Measurements from ENCODE around the gene PLTP. TPM values are rescaled to one million over a fixed set of nuclear protein-coding genes. Genes with fewer than 3 reads are reported as not detected.

Gene PLTP
- total and polyA plus RNA-seq, 2 experiments from 2014 or later = 22.6 to 25.7 TPM

DNA sequence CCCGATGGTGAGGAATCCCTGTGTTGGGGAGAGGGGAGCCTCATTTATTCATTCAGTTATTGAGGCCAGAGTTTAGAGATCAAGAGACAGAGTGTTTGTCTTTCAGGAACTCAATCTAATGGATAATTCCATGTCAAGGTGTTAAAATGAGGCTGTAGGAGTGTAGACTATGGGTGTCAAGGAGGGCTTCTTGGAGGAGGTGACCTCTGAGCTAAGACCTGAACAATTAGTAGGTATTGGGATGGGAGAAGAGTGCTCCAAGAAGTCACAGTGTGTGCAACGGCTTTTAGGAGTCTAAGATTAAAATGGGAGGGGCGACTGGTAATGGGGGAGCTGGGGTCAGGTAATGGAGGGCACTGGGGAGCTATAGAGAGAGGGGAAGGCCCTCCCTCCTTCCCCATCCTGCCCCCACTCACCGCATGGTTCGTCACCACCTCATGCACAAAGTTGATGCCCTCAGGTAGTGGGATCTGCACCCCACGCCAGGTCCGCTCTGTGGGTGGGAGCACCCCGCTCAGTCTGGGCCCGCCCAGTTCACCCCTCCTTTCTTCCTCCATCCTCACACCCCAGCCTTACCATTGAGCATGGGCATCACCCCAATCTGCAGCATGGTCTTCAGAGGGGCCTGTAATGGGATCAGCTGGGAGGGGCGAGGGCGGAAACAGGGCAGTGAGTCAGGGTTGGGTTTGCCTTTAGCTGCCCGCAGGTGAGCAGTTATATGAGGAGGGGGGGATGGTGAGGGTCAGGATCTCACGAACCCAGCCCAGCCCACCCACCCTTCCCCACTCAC lies 12.7 kb downstream of the PLTP start:
- Histone ChIP-seq H3K79me2 (ENCODE audit: insufficient read depth) (0 out of 2 replicates have a peak, but pooled peaks cover 2% of the 10 kb centered on the region), H2AFZ (no peak overlapping the region), H3K27ac (no peak overlapping the region), H3K9me3 (ENCODE audit: low read depth) (no peaks in the 10 kb centered on the region), H3K4me3 (no peak overlapping the region), H3K4me2 (ENCODE audit: unreplicated experiment) (no peak overlapping the region), H3K9ac (no peak overlapping the region), H3K36me3 (ENCODE audit: low read depth) (peaks cover 14% of the 10 kb centered on the region; the same call in 1 of the 2 replicates), H3K9me2 (ENCODE audit: insufficient read depth) (no peaks in the 10 kb centered on the region), H3K4me1 (ENCODE audit: insufficient read depth) (no peaks in the 10 kb centered on the region), H3F3A (ENCODE audit: insufficient read depth) (no peaks in the 10 kb centered on the region), H4K20me1 (ENCODE audit: insufficient read depth) (no peaks in the 10 kb centered on the region), H3K27me3 (replicated peaks; ENCODE audit: insufficient read depth) (no peaks in the 10 kb centered on the region)
- WGBS, 2 experiments (ENCODE audit: low coverage in 1 of 2, low lambda C conversion rate in 2 of 2, missing lambda C conversion rate in 2 of 2) = 81 to 88% methylated on average over 9 to 13 of the region's 13 CpGs
- TF ChIP-seq EZH2 (IDR thresholded peaks at IDR 0.05; ENCODE audit: insufficient read depth, poor library complexity, severe bottlenecking) = no peak
- TF ChIP-seq EZH2phosphoT487 (IDR thresholded peaks at IDR 0.05; ENCODE audit: insufficient read depth, low read depth) = no peak
- in situ Hi-C loops (cut with MboI) = no loop called here
- DNase-seq = no peak

DNA sequence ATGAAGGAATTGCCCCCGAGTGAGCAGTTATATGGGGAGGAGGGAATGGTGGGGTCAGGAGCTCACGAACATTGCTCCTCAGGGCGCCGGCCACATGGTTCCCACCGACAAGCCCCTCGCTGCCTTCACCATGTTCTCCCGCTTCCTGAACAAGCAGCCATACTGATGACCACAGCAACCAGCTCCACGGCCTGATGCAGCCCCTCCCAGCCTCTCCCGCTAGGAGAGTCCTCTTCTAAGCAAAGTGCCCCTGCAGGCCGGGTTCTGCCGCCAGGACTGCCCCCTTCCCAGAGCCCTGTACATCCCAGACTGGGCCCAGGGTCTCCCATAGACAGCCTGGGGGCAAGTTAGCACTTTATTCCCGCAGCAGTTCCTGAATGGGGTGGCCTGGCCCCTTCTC lies 13.7 kb downstream of the PLTP start:
- no peak overlapping the region for H3K4me3 ChIP-seq
- DNase-seq = no peak
- H2AFZ ChIP-seq = no peak overlapping the region
- H3K4me2 ChIP-seq (ENCODE audit: unreplicated experiment) = no peak overlapping the region
- no peak overlapping the region for H3K27ac ChIP-seq
- no peaks in the 10 kb centered on the region for H3K27me3 ChIP-seq (replicated peaks; ENCODE audit: insufficient read depth)
- H4K20me1 ChIP-seq (ENCODE audit: insufficient read depth) = no peaks in the 10 kb centered on the region
- H3K4me1 ChIP-seq (ENCODE audit: insufficient read depth) = no peaks in the 10 kb centered on the region
- in situ Hi-C loops (cut with MboI) = no loop called here
- WGBS, 2 experiments (ENCODE audit: low coverage in 1 of 2, low lambda C conversion rate in 2 of 2, missing lambda C conversion rate in 2 of 2) = 85 to 87% methylated on average over 10 to 12 of the region's 12 CpGs
- H3K9me2 ChIP-seq (ENCODE audit: insufficient read depth) = no peaks in the 10 kb centered on the region
- H3K9ac ChIP-seq = no peak overlapping the region
- H3K79me2 ChIP-seq (ENCODE audit: insufficient read depth) = 0 out of 2 replicates have a peak, but pooled peaks cover 4% of the 10 kb centered on the region
- H3K36me3 ChIP-seq (ENCODE audit: low read depth) = peaks cover 14% of the 10 kb centered on the region; the same call in 1 of the 2 replicates
- no peaks in the 10 kb centered on the region for H3F3A ChIP-seq (ENCODE audit: insufficient read depth)
- TF ChIP-seq EZH2phosphoT487 (IDR thresholded peaks at IDR 0.05; ENCODE audit: insufficient read depth, low read depth) (no peak), EZH2 (IDR thresholded peaks at IDR 0.05; ENCODE audit: insufficient read depth, poor library complexity, severe bottlenecking) (no peak)
- no peaks in the 10 kb centered on the region for H3K9me3 ChIP-seq (ENCODE audit: low read depth)

DNA sequence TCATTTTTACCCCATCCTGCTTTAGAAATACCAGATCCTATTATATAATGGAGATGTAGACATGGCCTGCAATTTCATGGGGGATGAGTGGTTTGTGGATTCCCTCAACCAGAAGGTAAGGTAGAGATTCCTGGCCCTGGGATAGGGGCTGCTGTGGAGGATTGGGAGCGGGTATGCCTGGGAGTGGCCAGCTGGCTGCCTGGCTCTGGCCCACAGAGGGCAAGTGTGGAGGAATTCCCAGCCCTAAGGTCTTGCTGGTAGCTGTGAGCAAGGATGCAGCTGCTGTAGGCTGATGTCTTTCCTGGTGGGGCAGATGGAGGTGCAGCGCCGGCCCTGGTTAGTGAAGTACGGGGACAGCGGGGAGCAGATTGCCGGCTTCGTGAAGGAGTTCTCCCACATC lies 14.3 kb downstream of the PLTP start:
- Histone ChIP-seq H3K27ac (no peak overlapping the region), H4K20me1 (ENCODE audit: insufficient read depth) (no peaks in the 10 kb centered on the region), H3K9me2 (ENCODE audit: insufficient read depth) (no peaks in the 10 kb centered on the region), H3K9me3 (ENCODE audit: low read depth) (no peaks in the 10 kb centered on the region), H2AFZ (no peak overlapping the region), H3K36me3 (ENCODE audit: low read depth) (peaks cover 14% of the 10 kb centered on the region; the same call in 1 of the 2 replicates), H3K4me3 (no peak overlapping the region), H3K4me2 (ENCODE audit: unreplicated experiment) (no peak overlapping the region), H3K27me3 (replicated peaks; ENCODE audit: insufficient read depth) (no peaks in the 10 kb centered on the region), H3F3A (ENCODE audit: insufficient read depth) (no peaks in the 10 kb centered on the region), H3K4me1 (ENCODE audit: insufficient read depth) (no peaks in the 10 kb centered on the region), H3K79me2 (ENCODE audit: insufficient read depth) (peaks cover 9% of the 10 kb centered on the region; the same call in 1 of the 2 replicates), H3K9ac (no peak overlapping the region)
- in situ Hi-C loops (cut with MboI) = no loop called here
- no peak for TF ChIP-seq EZH2 (IDR thresholded peaks at IDR 0.05; ENCODE audit: insufficient read depth, poor library complexity, severe bottlenecking)
- no peak for TF ChIP-seq EZH2phosphoT487 (IDR thresholded peaks at IDR 0.05; ENCODE audit: insufficient read depth, low read depth)
- WGBS, 2 experiments (ENCODE audit: low coverage in 1 of 2, low lambda C conversion rate in 2 of 2, missing lambda C conversion rate in 2 of 2) = 85 to 91% methylated on average over 7 of the region's 7 CpGs
- DNase-seq = no peak

DNA sequence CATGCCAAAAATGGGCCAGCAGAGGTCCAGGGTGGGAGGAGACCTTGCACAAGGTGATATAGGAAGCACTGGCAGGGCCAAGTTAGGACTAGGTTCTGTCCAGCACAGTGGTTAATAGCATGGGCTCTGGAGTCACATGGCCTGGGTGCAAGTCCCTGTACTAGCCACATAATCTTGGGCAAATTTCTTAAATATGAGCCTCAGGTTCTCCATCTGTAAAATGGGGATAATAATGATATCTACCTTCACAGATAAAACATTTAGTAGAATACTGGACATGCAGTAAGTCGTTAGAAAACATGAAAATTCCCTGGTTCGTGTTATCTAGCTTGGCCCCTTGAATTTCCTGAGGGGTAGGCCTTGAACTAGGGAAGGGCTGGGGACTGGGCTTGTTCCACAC lies 14.7 kb downstream of the PLTP start:
- no peak for DNase-seq

More for the DNA sequence above, 14.7 kb downstream of the PLTP start:
- TF ChIP-seq EZH2phosphoT487 (IDR thresholded peaks at IDR 0.05; ENCODE audit: insufficient read depth, low read depth) (no peak), EZH2 (IDR thresholded peaks at IDR 0.05; ENCODE audit: insufficient read depth, poor library complexity, severe bottlenecking) (no peak)
- Histone ChIP-seq H3K27ac (no peak overlapping the region), H3K9ac (no peak overlapping the region), H3K79me2 (ENCODE audit: insufficient read depth) (peaks cover 13% of the 10 kb centered on the region; the same call in 1 of the 2 replicates), H4K20me1 (ENCODE audit: insufficient read depth) (no peaks in the 10 kb centered on the region), H3K36me3 (ENCODE audit: low read depth) (peaks cover 14% of the 10 kb centered on the region; the same call in 1 of the 2 replicates), H3K9me3 (ENCODE audit: low read depth) (no peaks in the 10 kb centered on the region), H3F3A (ENCODE audit: insufficient read depth) (no peaks in the 10 kb centered on the region), H3K4me2 (ENCODE audit: unreplicated experiment) (no peak overlapping the region), H2AFZ (no peak overlapping the region), H3K4me3 (no peak overlapping the region), H3K27me3 (replicated peaks; ENCODE audit: insufficient read depth) (no peaks in the 10 kb centered on the region), H3K4me1 (ENCODE audit: insufficient read depth) (no peaks in the 10 kb centered on the region; the same call in 1 of the 2 replicates), H3K9me2 (ENCODE audit: insufficient read depth) (no peaks in the 10 kb centered on the region)
- 53 to 55% methylated on average over 2 of the region's 2 CpGs for WGBS, 2 experiments (ENCODE audit: low coverage in 1 of 2, low lambda C conversion rate in 2 of 2, missing lambda C conversion rate in 2 of 2)
- in situ Hi-C loops (cut with MboI) = no loop called here

Measured in GM23248 (cell line).